T1000 (cell line): Measurements from ENCODE around the gene UNCX.
"Not testable (repeated sequence)": the region's sequence is repeated elsewhere in the genome, so short reads cannot be mapped to it uniquely, and the experiment has no call there.

Source experiments
- DNase-seq: peaks from one replicate; lab custom pipeline; 2025; ENCODE audit warnings: mixed read lengths; lab: John Stamatoyannopoulos, UW

Gene UNCX

GRCh38 chr7:1278543-1278942 lies 45.9 kb downstream of the UNCX start:
- no peak for DNase-seq

GRCh38 chr7:1279041-1279440 lies 46.4 kb downstream of the UNCX start:
- DNase-seq, result no peak

- not testable (repeated sequence) for DNase-seq
These were observed 47.2 kb downstream of the UNCX start for GRCh38 chr7:1279895-1280294.

GRCh38 chr7:1281068-1281467 lies 48.4 kb downstream of the UNCX start:
- DNase-seq, result no peak

GRCh38 chr7:1282679-1283078 lies 50.0 kb downstream of the UNCX start:
- no peak for DNase-seq

- no peak for DNase-seq
These were observed 50.7 kb downstream of the UNCX start for GRCh38 chr7:1283337-1283736.

- no peak for DNase-seq
These were observed 51.5 kb downstream of the UNCX start for GRCh38 chr7:1283941-1284742.

GRCh38 chr7:1284743-1285458 lies 52.2 kb downstream of the UNCX start:
- DNase-seq, result no peak

- no peak for DNase-seq
These were observed 53.1 kb downstream of the UNCX start for GRCh38 chr7:1285556-1286301.
